GM23248 (cell line): ENCODE data around the gene RNF144B.

Experiments
- EZH2 ChIP-seq: fragments of 200-600 bp; sonication (generic); IDR thresholded peaks from 2 replicates; pipeline ENCODE4 v1.6.1; 2018; ENCODE audit warnings: antibody characterized with exemption, mild to moderate bottlenecking; ENCODE audit not compliant: insufficient read depth, poor library complexity, severe bottlenecking
- EZH2phosphoT487 ChIP-seq: fragments of 200-600 bp; sonication (generic); IDR thresholded peaks from 2 replicates; pipeline ENCODE4 v1.6.1; 2018; ENCODE audit warnings: antibody characterized with exemption, moderate library complexity, mild to moderate bottlenecking, low read depth; ENCODE audit not compliant: insufficient read depth

DNA sequence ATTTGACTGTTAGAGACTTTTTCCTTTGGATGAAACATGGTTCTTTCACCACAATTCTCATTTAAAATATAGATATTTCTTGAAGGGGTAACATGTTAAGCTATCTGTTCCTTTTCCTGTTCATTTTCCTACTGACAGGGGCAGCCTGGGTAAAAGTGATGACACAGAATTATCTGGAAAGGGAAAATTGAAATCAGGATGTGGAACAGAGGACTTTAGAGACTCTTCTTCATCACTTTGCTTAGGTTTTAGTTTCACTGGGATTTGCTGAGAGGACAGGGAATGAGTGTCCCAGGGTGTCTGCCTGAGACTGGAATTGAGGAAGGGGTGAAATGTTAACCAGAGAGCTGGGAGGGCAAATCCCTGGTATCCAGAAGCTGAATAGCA lies 116.0 kb downstream of the RNF144B start:
- TF ChIP-seq EZH2 (no peak), EZH2phosphoT487 (no peak)
